Cardiac muscle cell (in vitro differentiated cells and primary cell): ENCODE results near the gene SLC6A12. TPM values are rescaled to one million over a fixed set of nuclear protein-coding genes. Genes with fewer than 3 reads are reported as not detected.

Experiments used
- DNase-seq, 2 donors: peaks; one replicate each; pipeline versions ENCODE4 v3.0.0 to v3.0.0-alpha.2; 2010 to 2017; ENCODE audit warnings: low read depth in 1 of 2, low spot score in 1 of 2
- H3K27ac ChIP-seq: fragments of 200-600 bp; sonication (generic); 2 replicates; pipeline ENCODE4 v1.5.1; 2016
- H3K27me3 ChIP-seq: fragments of 200-600 bp; sonication (generic); 2 replicates; pipeline ENCODE4 v1.6.0; 2016; ENCODE audit warnings: control low read depth
- H3K36me3 ChIP-seq: fragments of 200-600 bp; sonication (generic); 2 replicates; pipeline ENCODE4 v1.5.1; 2016; ENCODE audit warnings: control low read depth
- H3K4me1 ChIP-seq: fragments of 200-600 bp; sonication (generic); 2 replicates; pipeline ENCODE4 v1.8.1; 2017; ENCODE audit warnings: low read depth, mild to moderate bottlenecking, mixed run types
- H3K4me3 ChIP-seq: fragments of 200-600 bp; sonication (generic); 2 replicates; pipeline ENCODE4 v1.5.1; 2016; ENCODE audit warnings: mild to moderate bottlenecking
- H3K9me3 ChIP-seq: fragments of 200-600 bp; sonication (generic); 2 replicates; pipeline ENCODE4 v1.5.1; 2017; ENCODE audit warnings: low read depth, mild to moderate bottlenecking, control low read depth
- CTCF ChIP-seq: IDR thresholded peaks from 2 replicates; pipeline ENCODE4 v1.5.1; 2012; ENCODE audit warnings: low read depth, mild to moderate bottlenecking, low read length
- polyA plus RNA-seq: library from polyadenylated mRNA; unstranded; fragments of >200 nt; fragmentation: Nextera tagmentation; extraction: Ambion mirVana; gene quantifications from 2 replicates; pipeline ENCODE4 v1.2.1, GENCODE V29; 2016
- total RNA-seq: library from RNA; depleted of rRNA; stranded (reverse); fragments of >200 nt; gene quantifications from 2 replicates; pipeline ENCODE4 v1.2.3, GENCODE V29; 2016

The SLC6A12 gene
- total and polyA plus RNA-seq, 2 experiments from 2014 or later = 0.24 to 0.33 TPM

GRCh38 chr12:163406-163986, 50.5 kb downstream of the SLC6A12 start:
- H3K9me3 ChIP-seq = no peaks in the 10 kb centered on the region
- no peak overlapping the region for H3K27ac ChIP-seq
- no peak overlapping the region for H3K4me3 ChIP-seq
- no peak for TF ChIP-seq CTCF
- peaks cover 2% of the 10 kb centered on the region for H3K4me1 ChIP-seq
- no peaks in the 10 kb centered on the region for H3K27me3 ChIP-seq
- H3K36me3 ChIP-seq = no peaks in the 10 kb centered on the region
- no peak for DNase-seq

- no peaks in the 10 kb centered on the region for H3K4me1 ChIP-seq
- no peak for TF ChIP-seq CTCF
- H3K9me3 ChIP-seq = no peaks in the 10 kb centered on the region
- no peak overlapping the region for H3K4me3 ChIP-seq
- H3K36me3 ChIP-seq = no peaks in the 10 kb centered on the region
- no peak for DNase-seq
- H3K27me3 ChIP-seq = no peaks in the 10 kb centered on the region
- peak overlapping the region; percentile 6 for H3K27ac ChIP-seq
Measured at GRCh38 chr12:162467-163307, 51.3 kb downstream of the SLC6A12 start.

- no peak overlapping the region for H3K4me3 ChIP-seq
- H3K27ac ChIP-seq = no peak overlapping the region
- no peak for TF ChIP-seq CTCF
- H3K9me3 ChIP-seq = no peaks in the 10 kb centered on the region
- H3K36me3 ChIP-seq = no peaks in the 10 kb centered on the region
- DNase-seq = no peak
- no peaks in the 10 kb centered on the region for H3K27me3 ChIP-seq
- no peaks in the 10 kb centered on the region for H3K4me1 ChIP-seq
Measured at GRCh38 chr12:161823-162222, 52.1 kb downstream of the SLC6A12 start.

- no peak overlapping the region for H3K4me3 ChIP-seq
- H3K27me3 ChIP-seq = no peaks in the 10 kb centered on the region
- no peak for TF ChIP-seq CTCF
- H3K4me1 ChIP-seq = no peaks in the 10 kb centered on the region
- no peaks in the 10 kb centered on the region for H3K9me3 ChIP-seq
- no peaks in the 10 kb centered on the region for H3K36me3 ChIP-seq
- H3K27ac ChIP-seq = no peak overlapping the region
- DNase-seq = no peak
Measured at GRCh38 chr12:160858-161257, 53.1 kb downstream of the SLC6A12 start.

GRCh38 chr12:159156-159782, 54.7 kb downstream of the SLC6A12 start:
- H3K4me3 ChIP-seq = no peak overlapping the region
- no peaks in the 10 kb centered on the region for H3K4me1 ChIP-seq
- TF ChIP-seq CTCF = no peak
- no peaks in the 10 kb centered on the region for H3K36me3 ChIP-seq
- H3K27ac ChIP-seq = no peak overlapping the region
- H3K9me3 ChIP-seq = no peaks in the 10 kb centered on the region
- H3K27me3 ChIP-seq = no peaks in the 10 kb centered on the region
- no peak for DNase-seq
